Thoracic aorta (tissue), 2 donors: ENCODE measurements around the gene WNT9B. TPM values are rescaled to one million over a fixed set of nuclear protein-coding genes. Genes with fewer than 3 reads are reported as not detected.

Experiments used
- ATAC-seq: fragments of 150-250 bp; one replicate; pipeline ENCODE4 v1.8.0; 2017; ENCODE audit warnings: low read depth; ENCODE audit not compliant: insufficient number of reproducible peaks, low FRiP score
- DNase-seq: peaks from one replicate; pipeline ENCODE4 v3.0.0-alpha.2; 2020; ENCODE audit warnings: low spot score
- H3K27ac ChIP-seq, 2 donors: fragments of 200-600 bp; sonication (generic); 1 replicate in 1 of 2; 2 replicates in 1 of 2; pipeline ENCODE4 v1.5.1; 2016; ENCODE audit warnings: mild to moderate bottlenecking in 2 of 2, moderate library complexity in 2 of 2
- H3K27me3 ChIP-seq: fragments of 200-600 bp; sonication (generic); replicated peaks from 2 replicates; pipeline ENCODE4 v1.6.0; 2016; ENCODE audit warnings: mild to moderate bottlenecking; ENCODE audit not compliant: insufficient read depth
- H3K36me3 ChIP-seq: fragments of 200-600 bp; sonication (generic); one replicate; pipeline ENCODE4 v1.5.1; 2016
- H3K4me1 ChIP-seq, 2 donors: fragments of 200-600 bp; sonication (generic); 1 replicate in 1 of 2; 2 replicates in 1 of 2; pipeline versions ENCODE4 v1.5.1 to v1.6.0; 2016; ENCODE audit warnings: low read depth in 2 of 2, mild to moderate bottlenecking in 1 of 2; ENCODE audit not compliant: control insufficient read depth in 1 of 2
- H3K4me3 ChIP-seq: fragments of 200-600 bp; sonication (generic); 2 replicates; pipeline ENCODE4 v1.5.1; 2016; ENCODE audit warnings: mild to moderate bottlenecking
- H3K9me3 ChIP-seq: fragments of 200-600 bp; sonication (generic); 2 replicates; pipeline ENCODE4 v1.5.1; 2016
- total RNA-seq, 2 donors: library from RNA; depleted of rRNA; stranded (reverse); fragments of >200 nt; gene quantifications; one replicate each; pipeline versions ENCODE4 v1.1.0 to v1.2.3, GENCODE V29; 2016
- TF ChIP-seq, protein P1 (sequence below): fragments of 200-600 bp; sonication (generic); IDR thresholded peaks from one replicate; pipeline ENCODE4 v1.5.1; 2019; ENCODE audit warnings: antibody characterized with exemption

The WNT9B gene
- total RNA-seq, 2 donors from 2014 or later: 2.2 TPM; not detected in 1

DNA sequence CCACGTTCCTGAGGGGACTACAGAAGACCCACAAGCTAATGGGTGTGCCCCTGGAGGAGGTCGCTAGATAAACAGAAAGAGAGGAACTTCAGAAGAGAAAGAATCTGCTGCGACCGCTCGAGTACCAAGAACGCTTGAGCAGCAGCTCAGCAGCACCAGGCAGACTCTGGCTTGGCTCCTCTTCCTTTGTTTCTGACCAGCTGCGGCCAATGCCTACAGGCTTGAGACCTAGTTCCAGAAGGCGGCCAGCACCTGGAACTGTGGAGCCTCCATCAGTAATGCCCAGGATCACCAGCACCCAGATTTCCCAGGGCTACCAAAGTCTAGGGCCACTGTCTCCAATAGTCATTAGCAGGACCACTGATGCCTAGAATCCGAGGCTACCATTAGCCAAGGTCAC is 45.6 kb downstream of the WNT9B start:
- Histone ChIP-seq H3K4me3 (no peak overlapping the region), H3K27ac (no peak overlapping the region), H3K36me3 (no peaks in the 10 kb centered on the region), H3K27me3 (no peaks in the 10 kb centered on the region), H3K4me1 (no peaks in the 10 kb centered on the region), H3K9me3 (no peaks in the 10 kb centered on the region)
- DNase-seq (no peak), ATAC-seq (no peak)
- TF ChIP-seq, protein P1, sequence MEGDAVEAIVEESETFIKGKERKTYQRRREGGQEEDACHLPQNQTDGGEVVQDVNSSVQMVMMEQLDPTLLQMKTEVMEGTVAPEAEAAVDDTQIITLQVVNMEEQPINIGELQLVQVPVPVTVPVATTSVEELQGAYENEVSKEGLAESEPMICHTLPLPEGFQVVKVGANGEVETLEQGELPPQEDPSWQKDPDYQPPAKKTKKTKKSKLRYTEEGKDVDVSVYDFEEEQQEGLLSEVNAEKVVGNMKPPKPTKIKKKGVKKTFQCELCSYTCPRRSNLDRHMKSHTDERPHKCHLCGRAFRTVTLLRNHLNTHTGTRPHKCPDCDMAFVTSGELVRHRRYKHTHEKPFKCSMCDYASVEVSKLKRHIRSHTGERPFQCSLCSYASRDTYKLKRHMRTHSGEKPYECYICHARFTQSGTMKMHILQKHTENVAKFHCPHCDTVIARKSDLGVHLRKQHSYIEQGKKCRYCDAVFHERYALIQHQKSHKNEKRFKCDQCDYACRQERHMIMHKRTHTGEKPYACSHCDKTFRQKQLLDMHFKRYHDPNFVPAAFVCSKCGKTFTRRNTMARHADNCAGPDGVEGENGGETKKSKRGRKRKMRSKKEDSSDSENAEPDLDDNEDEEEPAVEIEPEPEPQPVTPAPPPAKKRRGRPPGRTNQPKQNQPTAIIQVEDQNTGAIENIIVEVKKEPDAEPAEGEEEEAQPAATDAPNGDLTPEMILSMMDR: no peak

GRCh38 chr17:46898364-46898763 is 47.0 kb downstream of the WNT9B start:
- Histone ChIP-seq H3K27ac (no peak overlapping the region), H3K27me3 (no peaks in the 10 kb centered on the region), H3K36me3 (no peaks in the 10 kb centered on the region), H3K4me3 (no peak overlapping the region), H3K4me1 (no peaks in the 10 kb centered on the region), H3K9me3 (no peaks in the 10 kb centered on the region)
- TF ChIP-seq, protein P1: no peak
- DNase-seq (no peak), ATAC-seq (no peak)

- no peaks in the 10 kb centered on the region for H3K4me1 ChIP-seq
- H3K4me3 ChIP-seq: no peak overlapping the region
- DNase-seq (no peak), ATAC-seq (no peak)
- TF ChIP-seq, protein P1: no peak
- no peaks in the 10 kb centered on the region for H3K9me3 ChIP-seq
- no peak overlapping the region for H3K27ac ChIP-seq
- no peaks in the 10 kb centered on the region for H3K36me3 ChIP-seq
- no peaks in the 10 kb centered on the region for H3K27me3 ChIP-seq
Observed at GRCh38 chr17:46898860-46899259, 47.5 kb downstream of the WNT9B start.

- DNase-seq (no peak), ATAC-seq (no peak)
- TF ChIP-seq, protein P1: no peak
- H3K4me3 ChIP-seq: no peak overlapping the region
- no peaks in the 10 kb centered on the region for H3K4me1 ChIP-seq
- H3K36me3 ChIP-seq: no peaks in the 10 kb centered on the region
- no peak overlapping the region for H3K27ac ChIP-seq
- no peaks in the 10 kb centered on the region for H3K9me3 ChIP-seq
- H3K27me3 ChIP-seq: no peaks in the 10 kb centered on the region
Observed at GRCh38 chr17:46901291-46901690, 49.9 kb downstream of the WNT9B start.

DNA sequence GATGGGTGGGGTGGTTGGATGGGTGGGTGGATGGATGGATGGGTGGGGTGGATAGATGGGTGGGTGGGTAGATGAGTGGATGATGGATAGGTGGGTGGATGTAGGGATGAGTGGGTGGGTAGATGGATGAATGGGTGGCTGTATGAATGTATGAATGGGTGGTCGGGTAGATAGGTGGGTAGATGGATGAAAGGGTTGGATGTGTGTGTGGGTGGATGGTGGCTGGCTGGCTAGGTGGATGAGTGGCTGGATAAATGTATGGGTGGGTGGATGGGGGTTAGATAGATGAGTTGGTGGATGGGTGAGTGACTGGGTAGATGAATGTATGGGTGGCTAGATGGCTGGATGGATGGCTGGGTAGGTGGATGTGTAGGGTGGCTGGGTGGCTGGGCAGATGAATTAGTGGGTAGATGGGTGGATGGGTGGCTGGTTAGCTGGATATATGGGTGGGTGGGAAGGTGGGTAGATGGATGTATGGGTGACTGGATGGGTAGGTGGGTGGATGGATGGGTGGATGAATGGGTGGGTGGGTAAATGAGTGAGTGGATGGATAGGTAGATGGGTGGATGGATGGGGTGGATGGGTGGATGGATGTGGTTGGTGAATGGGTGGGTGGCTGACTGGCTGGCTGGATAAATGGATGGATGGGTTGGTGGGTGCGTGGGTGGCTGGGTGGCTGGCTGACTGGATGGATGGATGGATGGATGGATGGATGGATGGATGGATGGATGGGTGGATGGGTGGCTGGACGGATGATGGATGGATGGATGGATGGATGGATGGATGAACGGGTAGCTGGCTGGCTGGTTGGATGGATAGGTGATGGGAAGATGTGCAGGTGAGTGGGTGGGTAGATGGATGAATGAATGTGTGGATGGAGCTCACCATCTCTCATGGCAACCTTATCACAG is 52.6 kb downstream of the WNT9B start:
- Histone ChIP-seq H3K36me3 (no peaks in the 10 kb centered on the region), H3K4me1 (no peaks in the 10 kb centered on the region), H3K27ac (no peak overlapping the region), H3K27me3 (no peaks in the 10 kb centered on the region), H3K4me3 (no peak overlapping the region), H3K9me3 (no peaks in the 10 kb centered on the region)
- DNase-seq: no peak
- ATAC-seq: no peak
- TF ChIP-seq, protein P1: no peak
